Measurements from ENCODE around the gene FCAMR.
A peak's percentile ranks its signal among the peaks of the same experiment; 100 is the strongest.
"Not testable (repeated sequence)": the region's sequence is repeated elsewhere in the genome, so short reads cannot be mapped to it uniquely, and the experiment has no call there.

The FCAMR gene

DNA sequence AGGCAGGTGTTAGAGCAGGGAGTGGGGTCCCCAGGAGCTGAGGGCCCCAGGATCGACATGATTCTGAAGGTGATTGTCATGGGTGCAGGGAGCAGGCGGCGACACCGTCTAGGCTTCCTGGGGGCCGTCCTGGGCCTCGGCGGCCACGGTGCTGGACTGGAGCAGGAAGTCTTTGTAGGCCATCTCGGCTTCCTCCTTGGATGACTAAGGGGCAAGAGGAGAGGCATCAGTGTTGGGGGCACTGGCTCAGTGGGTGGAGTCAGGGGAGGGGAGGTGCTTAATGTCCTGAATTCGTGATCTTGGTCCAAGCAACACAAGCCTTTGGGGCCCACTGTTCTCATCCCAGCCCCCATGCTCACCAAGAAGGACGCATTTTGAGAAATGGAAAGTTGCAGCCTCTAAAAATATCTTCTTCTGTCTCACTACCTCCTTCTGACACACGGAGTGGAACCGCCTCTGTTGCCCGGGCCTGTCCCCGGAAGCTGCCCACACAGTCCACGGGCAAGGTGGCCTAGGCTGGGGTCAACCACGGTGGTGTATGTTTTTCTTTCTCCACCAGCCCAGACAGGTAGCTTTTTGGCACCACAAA, 40.0 kb downstream of the FCAMR start:
- DNase-seq = no peak

DNA sequence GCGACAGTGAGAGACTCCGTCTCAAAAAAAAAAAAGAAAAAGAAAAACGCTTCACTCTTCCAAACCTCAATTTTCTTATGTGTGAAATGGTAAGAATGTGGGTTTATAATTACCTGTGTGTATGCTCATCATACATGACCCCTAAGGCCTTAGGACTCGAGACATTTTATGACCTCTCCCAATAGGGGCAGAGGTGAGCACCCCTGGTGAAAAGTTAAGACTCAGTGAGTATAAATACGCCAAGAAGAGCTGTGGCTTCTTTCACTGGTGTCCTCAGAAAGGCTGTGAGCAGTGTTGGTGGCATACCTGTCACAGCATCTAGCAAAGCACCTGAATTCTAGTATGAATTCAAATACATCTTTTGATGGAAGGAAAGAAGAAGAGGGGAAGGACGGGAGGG, 40.7 kb downstream of the FCAMR start:
- no peak for DNase-seq

DNA sequence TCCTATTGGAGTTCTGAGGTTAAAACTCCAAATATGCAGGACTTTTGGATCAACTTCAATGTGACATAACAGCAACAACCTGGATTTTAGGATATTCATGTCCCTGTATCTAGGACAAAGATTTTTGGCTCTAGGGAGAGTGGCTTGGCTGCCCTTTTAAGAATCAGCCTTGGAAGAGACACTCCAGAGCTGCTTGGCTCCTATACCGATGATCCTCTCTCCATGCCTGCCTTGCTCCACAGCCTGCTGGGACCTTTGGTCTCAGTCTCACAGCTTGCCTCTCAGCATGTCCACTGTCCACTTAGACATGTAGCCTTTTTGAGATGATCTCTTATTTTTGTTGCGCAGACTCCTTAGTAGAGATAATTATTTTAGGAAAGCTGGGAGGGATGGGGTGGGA, 44.0 kb downstream of the FCAMR start:
- DNase-seq = no peak

DNA sequence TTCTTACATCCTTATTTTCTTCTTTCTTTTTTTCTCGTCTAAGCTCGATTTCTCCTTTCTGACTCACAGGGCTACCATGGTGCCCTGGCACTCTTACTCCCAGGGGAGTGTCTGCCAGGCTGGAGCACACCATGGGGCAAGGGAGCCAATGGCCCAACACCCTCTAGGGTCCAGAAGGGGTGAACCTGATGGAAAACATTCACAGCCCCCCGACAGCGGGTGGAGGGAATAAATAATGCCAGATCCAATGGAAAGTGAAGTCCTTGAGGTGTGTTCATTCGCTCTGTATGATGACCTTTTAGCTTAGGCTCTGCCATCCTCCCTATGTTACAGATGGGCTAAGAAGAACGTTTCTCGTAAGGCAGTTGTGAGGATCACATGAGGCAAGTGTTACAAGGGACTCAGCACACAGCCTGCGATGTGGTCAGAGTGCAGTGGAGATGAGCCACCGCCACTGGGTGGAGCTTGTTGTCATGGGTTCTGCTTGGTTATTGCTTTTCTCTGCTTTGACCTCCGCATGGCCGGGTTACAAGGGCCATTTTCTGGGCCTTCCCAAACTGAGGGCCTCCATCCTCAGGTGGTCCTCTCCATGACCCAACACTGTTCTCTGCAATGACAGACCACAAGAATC, 45.0 kb downstream of the FCAMR start:
- DNase-seq = peak in 1 of 2 experiments; percentile 2

DNA sequence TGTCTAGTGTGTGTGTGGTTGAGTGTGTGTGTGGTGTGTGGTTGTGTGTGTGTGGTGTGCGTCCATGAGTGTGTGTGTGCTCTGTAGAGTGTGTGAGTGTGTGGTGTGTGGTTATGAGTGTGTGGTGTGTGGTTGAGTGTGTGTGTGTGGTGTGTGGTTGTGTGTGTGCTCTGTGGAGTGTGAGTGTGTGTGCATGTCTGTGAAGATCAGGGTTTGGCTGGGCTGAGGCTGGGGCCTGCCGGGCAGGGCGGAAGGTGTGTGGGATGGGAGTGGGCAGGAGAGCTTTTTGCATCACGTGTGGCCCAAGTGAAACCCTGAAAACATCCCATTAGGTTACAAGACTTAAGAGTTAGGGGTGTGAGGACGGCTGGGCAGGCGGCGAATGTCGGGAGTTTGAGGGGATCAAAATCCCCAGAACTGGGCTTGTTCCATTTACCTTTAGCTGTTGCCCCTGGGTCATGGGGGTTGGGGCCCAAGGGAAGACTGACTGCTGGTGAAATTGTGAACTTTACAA, 45.6 kb downstream of the FCAMR start:
- DNase-seq = no peak

DNA sequence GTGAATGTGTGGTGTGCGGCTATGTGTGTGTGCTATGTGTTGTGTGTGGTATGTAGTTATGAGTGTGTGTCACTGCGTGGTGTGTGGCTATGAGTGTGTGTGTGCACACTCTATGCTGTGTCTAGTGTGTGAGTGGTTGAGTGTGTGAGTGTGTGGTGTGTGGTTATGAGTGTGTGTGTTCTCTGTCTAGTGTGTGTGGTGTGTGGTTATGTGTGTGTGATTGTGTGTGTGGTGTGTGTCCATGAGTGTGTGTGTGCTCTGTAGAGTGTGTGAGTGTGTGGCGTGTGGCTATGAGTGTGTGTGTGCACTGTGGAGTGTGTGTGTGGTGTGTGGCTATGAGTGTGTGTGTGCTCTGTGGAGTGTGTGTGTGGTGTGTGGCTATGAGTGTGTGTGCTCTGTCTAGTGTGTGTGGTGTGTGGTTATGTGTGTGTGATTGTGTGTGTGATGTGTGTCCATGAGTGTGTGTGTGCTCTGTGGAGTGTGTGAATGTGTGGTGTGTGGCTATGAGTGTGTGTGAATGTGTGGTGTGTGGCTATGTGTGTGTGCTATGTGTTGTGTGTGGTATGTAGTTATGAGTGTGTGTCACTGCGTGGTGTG, 46.2 kb downstream of the FCAMR start:
- DNase-seq = not testable (repeated sequence)

DNA sequence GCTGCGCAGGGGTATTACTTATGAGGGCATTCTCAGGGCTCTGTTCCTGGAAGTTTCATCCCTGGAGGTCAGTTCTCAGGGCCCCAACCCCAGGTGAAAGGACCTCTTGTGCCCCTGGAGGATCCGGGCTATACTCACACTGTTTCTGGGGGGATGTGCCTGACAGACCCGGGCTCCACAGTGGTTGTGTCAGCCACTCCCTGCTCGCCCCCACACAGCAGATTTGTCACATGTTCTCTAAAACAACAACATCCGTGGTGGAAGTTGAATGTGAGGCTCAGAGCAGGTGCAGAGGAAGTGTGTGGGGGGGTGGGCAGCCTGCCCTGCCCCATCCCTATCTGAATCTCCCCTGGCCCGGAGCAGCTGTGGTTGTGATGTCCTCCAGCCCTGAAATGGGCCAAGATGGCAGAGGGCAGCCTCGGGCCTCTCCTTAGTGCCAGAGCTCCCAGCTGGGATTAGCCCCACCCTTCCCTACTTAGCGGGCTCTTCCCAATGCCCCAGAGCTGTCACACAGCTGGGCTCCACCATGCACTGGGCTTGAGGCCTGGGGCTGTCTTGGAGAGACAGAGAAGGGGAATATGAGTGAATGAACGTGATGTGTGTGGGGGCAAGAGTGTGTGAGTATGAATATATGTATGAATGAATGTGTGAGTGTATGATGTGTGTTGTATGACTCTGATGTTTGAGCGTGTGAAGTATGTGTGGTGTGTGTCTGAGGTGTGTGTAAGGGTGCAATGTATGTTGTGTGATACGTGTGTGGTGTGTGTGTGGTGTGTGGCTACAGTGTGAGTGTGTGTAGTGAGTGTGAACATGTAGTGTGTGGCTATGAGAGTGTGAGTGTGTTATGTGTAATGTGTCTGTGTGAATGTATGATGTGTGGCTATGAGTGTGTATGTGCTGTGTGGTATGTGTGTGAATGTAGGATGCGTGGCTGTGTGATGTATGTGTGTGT, 47.0 kb downstream of the FCAMR start:
- peak in 1 of 2 experiments; percentile 8 for DNase-seq

DNA sequence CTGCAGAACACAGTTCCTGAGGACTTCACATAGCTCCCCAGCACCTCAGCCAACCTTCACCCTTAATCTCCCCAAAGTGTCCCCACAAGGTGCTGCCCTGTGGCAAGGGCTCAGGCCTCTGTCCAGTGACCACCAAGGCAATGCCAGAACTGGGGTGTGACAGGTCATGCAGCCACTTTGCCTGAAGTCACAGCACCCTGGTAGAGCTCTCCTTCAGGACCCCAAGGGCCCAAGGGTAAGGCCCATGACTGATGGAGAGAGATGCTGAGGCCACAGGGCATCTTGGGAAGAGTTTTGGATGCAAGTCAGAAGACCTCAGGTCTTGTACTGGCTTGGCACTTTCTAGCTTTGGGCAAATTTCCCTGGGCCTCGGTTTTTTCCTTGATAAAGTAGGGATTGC, 47.7 kb downstream of the FCAMR start:
- DNase-seq = no peak

DNA sequence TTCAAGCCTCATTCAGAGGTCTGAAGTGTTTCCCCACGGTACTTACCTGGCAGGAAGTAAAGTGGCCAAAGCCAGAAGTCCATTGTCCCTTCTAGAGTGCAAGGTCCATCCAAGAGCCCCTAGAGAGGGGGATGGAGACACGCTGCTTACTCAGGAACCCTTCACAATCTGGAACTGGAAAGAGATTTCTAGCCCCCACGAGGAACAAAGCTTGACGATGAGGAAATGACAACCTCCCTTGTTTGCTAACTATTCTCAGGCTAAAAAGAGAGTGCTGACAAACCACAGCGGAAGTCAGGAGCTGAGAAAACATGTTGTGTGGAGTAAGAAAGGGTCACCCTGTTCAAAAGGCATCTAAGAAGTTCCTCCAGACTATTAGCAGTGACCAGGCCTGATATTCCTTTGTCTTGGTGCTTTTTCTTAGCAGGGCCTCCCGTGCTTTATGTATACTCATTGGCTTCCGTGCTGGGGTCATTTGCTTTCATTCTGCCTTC, 48.4 kb downstream of the FCAMR start, which contains the start of gene FCMR:
Gene FCMR, minus strand, starts transcription at position 170 of the 494 bp plus-strand sequence. Its CDS starts 87 bp downstream, at position 83.
- no peak for DNase-seq

DNA sequence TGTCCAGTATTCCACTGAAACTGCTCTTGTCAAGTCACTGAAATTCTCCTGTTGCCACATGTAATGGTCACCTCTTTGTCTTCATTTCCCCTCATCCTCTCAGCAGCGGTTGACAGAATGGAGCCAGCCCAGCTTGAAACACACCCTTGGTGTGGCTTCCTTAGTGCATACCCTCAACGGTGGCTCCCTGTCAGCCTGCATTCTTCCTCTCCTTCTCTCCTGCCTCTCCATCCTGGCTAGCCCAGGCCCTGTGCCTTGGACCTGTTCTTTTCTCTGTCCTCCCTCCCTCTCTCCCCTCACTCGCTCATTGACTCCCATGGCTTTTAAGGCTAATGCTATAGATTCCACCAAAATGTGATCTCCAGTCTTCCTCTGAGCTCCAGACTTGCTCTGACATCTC, 52.2 kb downstream of the FCAMR start:
- DNase-seq = no peak

DNA sequence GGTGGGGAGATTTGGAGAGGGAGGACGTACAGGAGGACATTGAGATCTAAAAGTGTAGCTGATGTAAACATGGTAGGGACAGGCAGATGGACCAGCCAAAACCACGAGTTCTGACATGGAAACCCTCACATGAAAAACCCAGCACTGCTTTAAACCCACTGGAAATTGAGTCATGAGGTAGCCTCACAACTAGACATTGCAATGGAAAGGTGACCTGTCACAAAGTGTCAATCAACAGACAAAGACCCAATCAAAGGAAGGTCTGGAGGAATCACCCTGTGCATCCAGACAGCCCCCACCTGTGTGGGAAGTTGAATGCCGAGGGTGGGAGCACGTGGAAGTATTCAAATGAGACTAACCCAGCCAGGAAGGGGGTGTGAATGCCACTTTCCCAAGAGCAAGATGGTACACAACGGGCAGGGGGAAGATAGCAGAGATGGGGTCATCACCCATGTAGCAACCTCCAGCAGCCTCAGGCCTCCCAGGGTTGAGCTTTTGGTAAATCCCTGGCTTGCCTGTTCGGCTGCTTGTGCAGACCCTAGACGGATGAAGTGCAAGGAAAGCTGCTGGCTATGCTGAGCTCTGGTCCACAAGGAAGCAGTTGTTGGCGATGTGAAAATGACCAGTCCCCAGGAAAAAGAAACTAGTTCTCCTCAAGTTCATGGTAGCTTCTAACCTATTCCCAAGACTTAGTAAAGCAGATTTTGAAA, 54.1 kb downstream of the FCAMR start:
- no peak for DNase-seq

DNA sequence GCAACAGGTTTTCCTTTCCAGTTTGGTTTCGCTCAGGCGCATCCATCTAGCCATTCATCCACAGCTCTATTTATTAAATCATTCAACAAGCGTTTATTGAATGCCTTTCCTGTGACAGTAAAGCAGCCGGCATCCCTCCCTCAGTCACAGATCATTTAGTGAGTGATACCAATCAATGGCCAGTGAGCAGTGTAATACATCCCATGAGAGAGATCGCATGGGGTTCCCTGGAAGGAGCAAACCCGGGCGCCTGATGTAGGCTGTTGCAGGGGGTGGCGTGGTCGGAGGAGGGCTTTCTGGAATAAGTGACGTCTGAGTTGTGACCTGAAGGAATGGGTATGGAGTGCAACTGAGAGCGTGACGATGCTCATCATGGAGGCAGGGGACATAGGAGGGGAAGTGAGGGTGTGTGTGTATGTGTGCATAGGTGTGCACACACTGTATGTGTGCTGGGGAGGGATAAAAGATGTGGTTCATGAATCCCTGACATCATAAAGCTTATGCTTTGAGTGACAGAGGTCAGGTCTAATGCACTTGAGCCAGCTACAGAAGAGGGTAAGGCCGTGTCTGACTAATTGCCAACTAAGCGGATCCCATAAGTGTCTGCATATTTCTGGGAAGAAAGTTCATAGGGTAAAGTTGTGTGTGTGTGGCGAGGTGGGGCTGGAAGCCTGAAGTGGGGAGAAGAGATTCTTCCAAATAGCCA, 55.1 kb downstream of the FCAMR start:
- no peak for DNase-seq

DNA sequence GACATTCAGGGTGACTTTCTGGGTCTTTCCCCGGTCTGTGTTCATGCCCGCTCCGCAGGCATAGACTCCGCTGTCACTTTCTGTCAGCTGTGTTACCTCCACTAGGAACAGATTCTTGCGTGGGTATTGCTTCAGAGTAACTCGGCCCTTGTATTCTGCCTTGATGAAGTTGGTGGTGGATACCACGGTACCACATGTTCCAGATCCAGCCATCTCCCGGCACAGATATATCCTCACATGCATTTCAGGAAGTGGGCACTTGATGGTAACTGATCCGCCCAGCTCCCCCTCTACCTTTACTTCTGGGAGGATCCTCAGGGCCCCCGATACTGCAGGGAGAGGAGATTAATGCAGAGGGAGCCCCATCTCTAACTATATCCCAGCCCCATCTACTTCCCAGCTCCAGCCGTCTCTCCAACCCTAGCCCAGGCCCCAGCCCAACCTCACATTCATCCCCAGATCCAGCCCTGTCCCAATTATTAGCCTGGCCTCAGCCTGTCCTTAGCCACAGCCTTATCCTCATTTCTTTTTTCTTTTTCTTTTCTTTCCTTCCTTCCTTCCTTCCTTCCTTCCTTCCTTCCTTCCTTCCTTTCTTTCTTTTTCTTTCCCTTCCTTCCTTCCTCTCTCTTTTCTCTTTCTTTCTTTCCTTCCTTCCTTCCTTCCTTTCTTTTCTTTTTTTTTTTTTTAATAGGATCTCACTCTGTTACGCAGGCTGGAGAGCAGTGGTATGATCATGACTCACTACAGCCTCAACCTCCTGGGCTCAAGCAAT, 56.3 kb downstream of the FCAMR start:
- no peak for DNase-seq

DNA sequence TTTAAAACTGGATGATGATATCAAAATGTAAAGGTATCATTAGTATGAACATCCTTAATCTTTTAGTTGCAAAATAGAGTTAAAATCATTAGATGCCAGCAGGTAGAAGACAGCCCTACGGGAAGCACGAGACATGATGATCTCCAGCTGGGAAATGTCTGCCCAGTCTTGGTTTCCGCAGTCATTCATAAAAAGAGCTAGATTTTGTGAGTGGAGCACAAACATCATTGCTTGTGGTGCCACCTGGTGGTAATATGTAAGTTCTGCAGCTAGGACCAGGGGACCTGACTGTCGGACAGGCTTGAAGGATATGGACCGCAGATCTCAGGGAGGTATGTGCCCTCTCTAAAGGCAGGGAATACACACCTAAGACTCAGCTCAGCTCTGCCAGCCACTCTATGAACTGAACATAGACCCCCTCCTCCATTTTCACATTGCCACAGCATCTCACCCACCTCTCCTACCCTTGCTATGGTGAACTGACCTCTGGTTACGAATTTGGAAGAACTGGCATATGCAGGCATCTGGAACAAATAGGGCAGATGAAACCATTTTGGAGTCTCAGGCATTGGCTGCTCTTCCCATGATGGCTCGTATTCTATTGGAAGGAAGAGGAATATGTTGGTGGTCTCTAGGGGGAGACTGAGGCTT, 57.7 kb downstream of the FCAMR start:
- peak; percentile 54 to 82 for DNase-seq

DNA sequence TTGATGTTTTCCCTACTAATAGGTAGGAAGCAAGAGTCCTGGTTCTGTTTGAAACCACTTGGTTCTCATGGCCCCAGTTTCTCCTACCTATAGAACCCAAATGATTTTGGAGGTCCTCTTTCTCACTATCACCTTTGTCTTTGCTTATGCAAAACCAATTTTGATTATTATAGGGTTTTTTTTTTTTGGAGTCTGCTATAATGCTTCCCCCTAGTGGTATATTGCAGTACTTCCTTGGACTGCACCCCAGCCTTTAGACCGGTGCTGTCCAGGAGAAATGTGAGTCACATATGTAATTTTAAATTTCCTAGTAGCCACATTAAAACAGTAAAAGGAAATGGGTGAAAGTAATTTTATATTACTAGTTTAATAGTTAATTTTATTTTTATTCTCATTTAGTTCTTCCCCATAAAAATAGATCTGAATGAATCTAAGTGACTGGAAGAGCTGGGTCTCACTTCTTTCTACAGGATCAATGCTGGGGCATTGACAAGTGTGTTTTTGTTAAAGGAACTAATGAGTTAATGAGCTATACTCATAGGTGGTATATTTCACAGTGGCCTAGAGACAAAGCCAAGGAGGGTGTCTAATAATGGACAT, 59.1 kb downstream of the FCAMR start:
- DNase-seq = peak in 1 of 2 experiments; percentile 31

DNA sequence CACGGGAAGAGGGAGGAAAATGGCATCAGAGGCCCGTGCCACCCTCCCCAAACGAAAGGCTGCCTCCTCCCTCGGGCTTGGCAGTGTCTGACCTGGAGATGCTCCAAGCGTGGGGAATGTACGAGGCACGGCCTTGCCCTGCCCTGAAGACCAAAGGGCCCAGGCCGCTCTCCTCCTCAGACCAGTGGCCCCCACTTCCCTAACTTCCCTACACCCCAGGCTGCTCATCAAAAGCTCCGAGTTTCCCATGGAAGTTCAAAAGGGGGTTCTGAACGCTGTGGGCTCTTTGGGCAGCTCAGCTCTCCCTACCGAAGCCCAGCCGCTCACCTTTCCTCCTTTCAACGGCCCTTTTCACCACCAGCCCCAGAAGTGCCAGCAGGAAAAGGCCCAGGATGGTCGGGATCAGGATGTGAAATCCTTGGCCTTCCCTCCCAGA, 60.4 kb downstream of the FCAMR start:
- no peak for DNase-seq

DNA sequence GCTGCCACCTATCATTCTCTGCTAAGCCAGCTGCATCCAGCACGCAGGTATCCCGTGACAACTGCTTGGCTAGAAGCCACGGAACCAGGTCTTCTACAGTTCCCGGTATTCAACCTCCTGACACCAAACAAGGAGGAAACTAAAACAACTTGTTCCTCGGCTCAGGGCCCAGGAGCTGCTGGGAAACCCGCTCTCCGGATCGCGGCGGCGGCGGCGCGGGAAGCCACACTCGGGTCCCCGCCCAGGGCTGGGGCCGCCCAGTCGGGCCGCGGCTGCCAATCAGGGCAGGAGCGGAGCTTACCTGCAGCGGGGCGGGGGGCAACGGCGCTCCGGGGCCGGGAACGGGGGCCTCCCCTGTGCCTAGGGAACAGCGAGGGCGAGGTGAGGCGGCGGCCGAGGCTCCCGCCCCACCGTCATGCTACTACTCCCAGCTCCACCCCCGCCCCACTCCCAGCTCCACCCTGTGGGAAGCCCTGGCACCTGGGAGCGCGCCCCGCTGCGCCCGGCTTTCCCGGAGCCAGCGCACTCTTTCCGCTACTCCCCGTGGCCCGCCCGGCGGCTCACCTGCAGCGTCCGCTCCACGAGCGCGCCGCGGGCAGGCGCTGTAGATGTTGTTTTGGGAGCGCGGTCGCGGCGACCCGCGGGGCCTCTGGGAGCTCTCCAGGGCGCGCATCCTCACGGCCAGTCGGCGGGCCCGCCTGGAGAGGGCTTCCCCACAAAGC, 60.9 kb downstream of the FCAMR start:
- DNase-seq = peak; percentile 45 to 47

DNA sequence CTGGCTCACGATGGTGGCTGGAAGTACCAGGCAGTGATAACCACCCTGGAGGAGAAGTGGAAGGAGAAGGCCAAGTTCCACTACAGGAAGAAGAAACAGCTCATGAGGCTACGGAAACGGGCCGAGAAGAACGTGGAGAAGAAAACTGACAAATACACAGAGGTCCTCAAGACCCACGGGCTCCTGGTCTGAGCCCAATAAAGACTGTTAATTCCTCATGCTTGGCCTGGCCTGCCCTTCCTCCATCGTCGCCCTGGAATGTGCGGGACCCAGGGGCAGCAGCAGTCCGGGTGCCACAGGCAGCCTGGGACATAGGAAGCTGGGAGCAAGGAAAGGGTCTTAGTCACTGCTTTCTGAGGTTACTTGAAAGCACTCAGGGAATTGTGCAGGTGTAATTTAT, 62.2 kb downstream of the FCAMR start:
- DNase-seq = no peak

All from NCI-H524 (cell line).